Stimulated activated CD4-positive, alpha-beta T cell treated with anti-CD3 and anti-CD28 coated beads, Interleukin-1b, Interleukin-23, amount 100 ng/mL, for 4 hours (primary cell): Measurements from ENCODE around the gene HIPK4.

Experiments used
- DNase-seq, 2 donors: peaks; one replicate each; pipeline ENCODE4 v3.0.0-alpha.2; 2020; ENCODE audit warnings: low read depth in 2 of 2

Gene HIPK4

GRCh38 chr19:40367577-40368434, 22.2 kb downstream of the HIPK4 start:
- no peak for DNase-seq

GRCh38 chr19:40366697-40367561, 23.1 kb downstream of the HIPK4 start:
- DNase-seq, result no peak

GRCh38 chr19:40365613-40366401, 24.2 kb downstream of the HIPK4 start:
- peak; percentile 25 to 52 for DNase-seq

- DNase-seq, result no peak
These were observed 25.0 kb downstream of the HIPK4 start for GRCh38 chr19:40365010-40365409.

GRCh38 chr19:40363069-40363468, 26.9 kb downstream of the HIPK4 start:
- no peak for DNase-seq

- DNase-seq, result no peak
These were observed 27.8 kb downstream of the HIPK4 start for GRCh38 chr19:40362160-40362559.

- DNase-seq, result no peak
These were observed 29.2 kb downstream of the HIPK4 start for GRCh38 chr19:40360708-40361241.

- DNase-seq, result no peak
These were observed 29.8 kb downstream of the HIPK4 start for GRCh38 chr19:40360020-40360707.

GRCh38 chr19:40358773-40359172, 31.2 kb downstream of the HIPK4 start:
- DNase-seq, result no peak

- DNase-seq, result no peak
These were observed 32.3 kb downstream of the HIPK4 start for GRCh38 chr19:40357640-40358039.

- no peak for DNase-seq
These were observed 33.0 kb downstream of the HIPK4 start for GRCh38 chr19:40356681-40357595.

- no peak for DNase-seq
These were observed 33.9 kb downstream of the HIPK4 start for GRCh38 chr19:40355975-40356680.

GRCh38 chr19:40348961-40349507, 40.9 kb downstream of the HIPK4 start:
- DNase-seq, result no peak

GRCh38 chr19:40348125-40348913, 41.7 kb downstream of the HIPK4 start, which contains the start of the genes C19orf47 and PLD3:
TSS of gene C19orf47 (minus strand) at chr19:40348397. CDS start at chr19:40341857, 6,540 bp downstream.
TSS of gene PLD3 (plus strand) at chr19:40348695. CDS start at chr19:40366484, 17,789 bp downstream.
- peak; percentile 95 for DNase-seq

GRCh38 chr19:40344422-40344821, 45.6 kb downstream of the HIPK4 start:
- DNase-seq, result no peak

GRCh38 chr19:40342644-40343311, 47.2 kb downstream of the HIPK4 start:
- DNase-seq, result no peak
